Nephron progenitor cell (in vitro differentiated cells): Measurements from ENCODE around the gene CD109.

Source experiments
- DNase-seq: peaks from one replicate; pipeline ENCODE4 v3.0.0; 2021
- H3K27ac Mint-ChIP-seq: 2 replicates; pipeline ENCODE4 v1.8.0; 2021; ENCODE audit warnings: mild to moderate bottlenecking, moderate library complexity, mixed read lengths
- H3K27me3 Mint-ChIP-seq: 2 replicates; pipeline ENCODE4 v1.8.0; 2021; ENCODE audit warnings: mild to moderate bottlenecking, low read depth, mixed read lengths; ENCODE audit not compliant: poor library complexity
- H3K36me3 Mint-ChIP-seq: 2 replicates; pipeline ENCODE4 v1.8.0; 2021; ENCODE audit warnings: low read depth, mixed read lengths
- H3K4me1 Mint-ChIP-seq: 2 replicates; pipeline ENCODE4 v1.8.0; 2021; ENCODE audit warnings: mixed read lengths
- H3K4me3 Mint-ChIP-seq: 2 replicates; pipeline ENCODE4 v1.8.0; 2021; ENCODE audit warnings: mild to moderate bottlenecking, moderate library complexity, mixed read lengths
- H3K9me3 Mint-ChIP-seq: 2 replicates; pipeline ENCODE4 v1.8.0; 2021; ENCODE audit warnings: mild to moderate bottlenecking, moderate library complexity, mixed read lengths
- CTCF ChIP-seq: fragments of 200-600 bp; sonication (generic); IDR thresholded peaks from 2 replicates; pipeline ENCODE4 v1.5.0; 2021; ENCODE audit warnings: antibody characterized with exemption

Gene CD109

GRCh38 chr6:73731285-73731684 lies 35.3 kb downstream of the CD109 start:
- no peaks in the 10 kb centered on the region for H3K27me3 Mint-ChIP-seq
- H3K36me3 Mint-ChIP-seq = no peaks in the 10 kb centered on the region
- H3K4me1 Mint-ChIP-seq = no peaks in the 10 kb centered on the region
- no peak for DNase-seq
- no peak overlapping the region for H3K27ac Mint-ChIP-seq
- TF ChIP-seq CTCF = no peak
- H3K9me3 Mint-ChIP-seq = no peaks in the 10 kb centered on the region
- H3K4me3 Mint-ChIP-seq = no peak overlapping the region

- H3K4me1 Mint-ChIP-seq = no peaks in the 10 kb centered on the region
- peaks cover 3% of the 10 kb centered on the region for H3K27me3 Mint-ChIP-seq
- peak; percentile 76 for DNase-seq
- TF ChIP-seq CTCF = peak; percentile 87
- H3K9me3 Mint-ChIP-seq = no peaks in the 10 kb centered on the region
- H3K4me3 Mint-ChIP-seq = no peak overlapping the region
- no peaks in the 10 kb centered on the region for H3K36me3 Mint-ChIP-seq
- no peak overlapping the region for H3K27ac Mint-ChIP-seq
Observed at GRCh38 chr6:73732845-73733675, 37.1 kb downstream of the CD109 start.

DNA sequence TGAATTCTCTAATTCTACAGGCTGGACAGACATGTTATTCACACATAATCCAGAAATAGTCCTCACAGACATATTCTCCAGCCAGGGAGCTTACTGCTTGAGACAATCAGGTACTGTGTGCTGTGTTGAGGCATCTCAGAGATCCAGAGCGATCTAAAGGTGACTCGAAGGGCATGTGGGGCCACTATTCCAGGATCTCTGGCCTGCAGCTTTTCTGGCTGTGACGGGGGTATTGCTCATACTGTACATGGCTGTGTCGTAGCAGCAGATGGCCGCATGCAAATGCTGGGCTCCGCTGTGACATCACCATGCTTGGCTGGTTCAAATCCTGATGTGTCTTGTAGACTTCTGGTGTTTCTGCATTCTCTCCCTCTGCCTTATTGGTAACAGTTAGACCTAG lies 37.8 kb downstream of the CD109 start:
- H3K27ac Mint-ChIP-seq = no peak overlapping the region
- TF ChIP-seq CTCF = no peak
- peaks cover 4% of the 10 kb centered on the region for H3K27me3 Mint-ChIP-seq
- no peaks in the 10 kb centered on the region for H3K36me3 Mint-ChIP-seq
- H3K4me1 Mint-ChIP-seq = no peaks in the 10 kb centered on the region
- no peaks in the 10 kb centered on the region for H3K9me3 Mint-ChIP-seq
- no peak overlapping the region for H3K4me3 Mint-ChIP-seq
- DNase-seq = no peak

DNA sequence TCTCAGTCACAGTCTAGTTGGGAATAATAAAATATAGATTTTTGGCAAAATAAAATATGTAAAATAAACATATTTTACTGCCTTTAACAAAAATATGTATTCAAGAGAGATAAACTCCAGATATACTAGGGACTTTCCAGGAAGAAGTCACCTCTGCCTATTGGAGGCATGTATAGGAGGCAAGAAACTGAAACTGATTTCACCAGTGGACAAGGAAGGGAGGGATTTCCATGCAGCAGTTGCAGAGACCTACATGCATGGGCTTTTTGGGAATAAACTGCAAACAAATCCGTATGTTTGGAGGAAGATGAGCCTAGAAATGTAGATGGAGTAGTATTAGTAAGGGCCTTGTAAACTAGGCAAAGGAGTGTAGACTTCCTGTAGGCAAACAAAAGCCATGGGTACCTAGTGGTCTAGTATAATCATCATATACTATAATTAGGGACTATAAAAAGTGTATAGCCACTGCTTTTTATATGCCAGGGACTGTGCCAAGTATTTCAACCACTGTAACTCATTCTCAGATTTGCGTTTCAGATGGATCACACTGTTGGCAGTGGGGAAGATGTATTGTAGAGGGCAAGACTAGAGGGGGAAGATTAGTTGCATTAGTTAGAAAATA lies 38.9 kb downstream of the CD109 start:
- Mint-ChIP-seq H3K27ac (no peak overlapping the region), H3K4me3 (no peak overlapping the region), H3K4me1 (no peaks in the 10 kb centered on the region), H3K9me3 (no peaks in the 10 kb centered on the region), H3K27me3 (peaks cover 4% of the 10 kb centered on the region), H3K36me3 (no peaks in the 10 kb centered on the region)
- TF ChIP-seq CTCF = no peak
- no peak for DNase-seq

DNA sequence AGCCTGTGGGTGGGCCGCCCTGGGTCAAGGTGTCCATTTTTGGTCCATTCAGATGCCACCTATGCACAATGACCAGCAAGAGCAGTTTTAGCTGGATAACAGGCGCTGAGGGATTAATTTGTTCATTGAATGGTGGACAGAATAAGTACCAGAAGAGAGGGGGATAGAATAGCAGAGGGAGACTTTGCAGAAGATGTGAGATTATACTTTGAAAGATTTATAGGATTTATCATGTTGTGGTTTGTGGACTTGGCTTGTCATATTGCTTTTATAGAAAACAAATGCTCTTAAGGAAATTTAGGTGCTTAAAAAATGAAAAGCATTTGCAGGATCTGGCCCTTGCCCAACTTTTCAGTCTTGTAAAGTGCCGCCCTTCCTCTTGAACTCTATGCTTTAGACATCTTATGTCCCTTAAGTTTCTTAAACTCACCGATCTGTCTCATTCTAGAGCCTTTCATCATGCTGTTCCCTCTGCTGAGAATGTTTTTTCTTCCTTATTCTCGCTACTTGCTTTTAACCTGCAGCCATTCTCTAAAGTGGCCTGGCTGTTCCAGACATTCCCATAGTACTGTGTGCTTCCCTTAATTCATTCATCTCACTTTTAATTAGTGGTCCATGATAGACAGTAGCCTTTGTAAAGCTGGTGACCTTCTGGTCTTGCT lies 42.5 kb downstream of the CD109 start:
- Mint-ChIP-seq H3K27me3 (peaks cover 4% of the 10 kb centered on the region), H3K9me3 (no peaks in the 10 kb centered on the region), H3K36me3 (no peaks in the 10 kb centered on the region), H3K4me1 (no peaks in the 10 kb centered on the region), H3K4me3 (no peak overlapping the region), H3K27ac (no peak overlapping the region)
- no peak for DNase-seq
- TF ChIP-seq CTCF = no peak
